GM21737 (cell line): ENCODE measurements around the gene CDK4.
"Not testable (repeated sequence)": the region's sequence is repeated elsewhere in the genome, so short reads cannot be mapped to it uniquely, and the experiment has no call there.

Experiments
- ATAC-seq: cut with Tn5 transposase; IDR thresholded peaks from one replicate; pipeline ENCODE4 v1.9.1; 2021; ENCODE audit warnings: mild to moderate bottlenecking, moderate library complexity; ENCODE audit not compliant: unreplicated experiment

CDK4 gene

DNA sequence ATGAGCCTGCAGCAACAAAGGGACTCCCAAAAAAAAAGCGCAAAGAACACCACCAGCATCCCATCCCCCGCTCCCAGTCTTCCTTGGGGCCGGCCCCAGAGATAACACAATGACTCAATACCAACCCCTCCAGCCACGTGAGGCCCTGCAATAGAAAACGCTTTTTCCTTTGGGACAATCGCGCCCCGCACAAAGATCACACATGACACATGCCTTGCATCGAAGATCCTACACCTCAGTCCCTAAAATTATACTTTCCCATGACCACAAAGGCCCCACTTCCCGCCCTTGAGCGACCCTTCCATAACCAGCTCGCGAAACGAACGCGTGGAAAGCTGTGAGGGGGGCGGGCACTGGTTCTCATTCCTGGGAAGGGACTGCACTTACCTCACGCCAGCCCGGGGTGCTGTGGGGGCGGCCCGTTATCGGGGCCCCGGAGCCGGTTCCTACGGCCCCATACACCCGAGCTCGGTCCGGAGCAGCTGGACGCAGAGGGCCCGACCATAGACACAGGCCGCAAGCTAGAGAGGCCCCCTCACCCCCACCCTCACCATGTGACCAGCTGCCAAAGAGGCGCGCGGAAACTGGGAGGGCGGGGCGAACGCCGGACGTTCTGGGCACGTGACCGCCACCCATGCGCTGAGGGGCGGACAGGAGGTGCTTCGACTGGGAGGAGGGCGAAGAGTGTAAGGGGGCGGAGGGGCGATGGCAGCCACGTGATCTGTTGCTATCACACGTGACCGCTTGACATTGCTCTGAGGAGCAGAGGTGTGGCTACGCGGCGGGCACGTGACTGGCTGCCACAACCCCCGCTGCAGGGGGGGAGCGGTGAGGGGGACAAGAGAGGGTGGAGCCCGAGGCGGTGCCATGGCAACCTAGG is at the start of gene CDK4:
CDK4 (minus strand) TSS at position 523 of the 880 bp plus-strand sequence. CDS start 593 bp downstream, outside the sequence.
- ATAC-seq = peak; percentile 61

DNA sequence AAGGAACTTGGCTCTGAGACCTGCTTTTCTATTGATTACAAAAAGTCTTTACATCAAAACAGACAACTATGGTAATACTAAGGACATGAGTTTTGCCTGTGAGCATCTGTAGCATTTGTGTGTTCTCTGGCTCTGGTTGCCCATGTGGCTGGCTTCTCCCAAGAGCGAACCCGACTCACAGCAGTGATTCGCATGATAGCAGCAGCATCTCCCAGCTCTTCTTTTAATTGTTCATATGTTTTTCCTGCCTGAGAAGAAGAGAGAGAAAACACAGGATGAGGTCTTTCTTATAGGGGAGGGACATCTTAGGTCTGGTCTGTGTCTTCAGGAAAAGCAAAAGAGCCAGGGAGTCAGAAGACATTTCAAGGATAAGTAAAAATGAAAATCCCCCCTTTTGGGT is 48.9 kb upstream of the CDK4 start:
- no peak for ATAC-seq

DNA sequence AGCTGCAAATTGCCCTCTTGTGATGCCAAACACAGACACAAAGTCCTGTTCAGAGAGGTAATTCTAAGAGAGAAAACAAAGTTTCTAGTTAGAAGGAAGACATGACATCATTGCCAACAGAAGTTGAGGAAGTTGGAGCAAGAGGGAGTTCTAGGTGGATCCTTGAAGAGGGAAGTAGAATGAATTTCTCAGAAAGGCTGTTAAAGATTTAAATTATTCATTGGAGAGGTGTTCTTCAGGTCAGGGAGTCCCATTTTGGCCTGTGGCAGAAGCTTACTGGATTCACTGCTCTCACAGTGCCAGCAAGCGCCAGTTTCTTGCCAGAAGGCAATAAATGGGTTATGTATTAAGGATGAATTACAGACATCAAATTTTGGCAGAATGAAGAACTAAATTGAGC is 45.8 kb upstream of the CDK4 start:
- ATAC-seq = no peak

DNA sequence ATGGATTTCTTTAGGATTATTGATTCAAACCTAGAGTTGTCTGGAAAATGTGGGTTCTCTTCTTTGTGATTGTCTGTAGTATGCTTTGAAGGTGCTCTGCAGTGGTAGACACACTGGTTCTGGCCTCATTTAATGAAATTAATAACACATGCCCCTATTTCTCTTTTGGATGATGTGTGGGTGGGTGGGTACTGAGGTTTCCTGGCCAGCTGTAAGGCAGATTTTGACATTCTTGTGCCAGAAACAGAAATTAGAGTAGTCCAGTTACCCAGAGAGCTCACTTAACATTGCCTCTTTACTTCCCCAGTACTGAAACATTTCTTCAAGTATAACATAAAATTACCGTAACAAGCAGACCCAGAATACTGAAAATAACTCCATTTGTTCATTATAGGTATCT is 44.9 kb upstream of the CDK4 start:
- no peak for ATAC-seq

DNA sequence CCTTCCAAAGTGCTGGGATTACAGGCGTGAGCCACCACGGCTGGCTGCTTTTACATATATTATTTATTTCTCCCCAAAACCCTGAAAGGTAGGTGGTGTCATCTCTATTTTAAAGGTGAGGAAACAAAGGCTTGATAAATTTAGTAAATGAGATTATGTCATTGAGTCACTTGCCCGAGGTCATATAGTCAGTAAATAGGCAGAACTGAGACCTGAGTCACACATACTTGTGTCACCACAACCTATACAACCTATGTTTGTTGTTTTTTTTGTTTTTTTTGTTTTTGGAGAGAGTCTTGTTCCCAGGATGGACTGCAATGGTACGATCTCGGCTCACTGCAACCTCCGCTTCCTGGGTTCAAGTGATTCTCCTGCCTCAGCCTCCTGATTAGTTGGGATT is 43.2 kb upstream of the CDK4 start:
- no peak for ATAC-seq

DNA sequence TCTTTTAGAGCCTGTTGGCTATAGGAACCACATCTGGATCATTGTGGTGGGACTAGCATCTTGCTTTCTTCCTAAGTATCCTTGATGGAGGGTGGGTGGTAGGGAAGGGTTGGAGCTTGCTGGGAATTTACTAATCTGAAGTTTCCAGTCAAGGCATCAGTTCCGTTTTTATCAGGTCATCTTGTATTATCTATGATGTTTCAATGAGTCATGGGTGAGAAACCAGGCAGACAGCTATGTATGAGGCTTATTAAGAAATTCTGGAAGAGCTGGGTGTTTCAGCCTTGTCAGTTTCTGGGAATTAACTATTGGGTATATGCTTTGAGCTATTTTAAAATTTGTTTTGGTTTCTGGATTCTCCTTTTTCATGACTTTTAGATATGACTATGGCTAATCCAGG is 41.8 kb upstream of the CDK4 start:
- ATAC-seq = no peak

DNA sequence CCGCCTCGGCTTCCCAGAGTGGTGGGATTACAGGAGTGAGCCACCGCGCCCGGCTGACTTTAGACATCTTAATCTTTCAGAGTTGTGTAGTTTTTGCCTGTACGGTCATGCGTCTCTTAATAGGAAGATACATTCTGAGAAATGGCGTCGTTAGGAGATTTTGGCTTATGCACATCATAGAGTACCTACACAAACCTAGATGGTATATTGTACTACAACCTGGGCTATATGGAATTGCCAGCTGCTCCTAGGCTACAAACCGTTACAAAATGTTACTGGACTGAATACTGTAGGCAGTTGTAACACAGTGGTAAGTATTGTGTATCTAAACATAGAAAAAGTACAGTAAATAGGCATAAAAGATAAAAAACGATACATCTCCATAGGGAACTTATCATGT is 31.8 kb upstream of the CDK4 start:
- no peak for ATAC-seq

DNA sequence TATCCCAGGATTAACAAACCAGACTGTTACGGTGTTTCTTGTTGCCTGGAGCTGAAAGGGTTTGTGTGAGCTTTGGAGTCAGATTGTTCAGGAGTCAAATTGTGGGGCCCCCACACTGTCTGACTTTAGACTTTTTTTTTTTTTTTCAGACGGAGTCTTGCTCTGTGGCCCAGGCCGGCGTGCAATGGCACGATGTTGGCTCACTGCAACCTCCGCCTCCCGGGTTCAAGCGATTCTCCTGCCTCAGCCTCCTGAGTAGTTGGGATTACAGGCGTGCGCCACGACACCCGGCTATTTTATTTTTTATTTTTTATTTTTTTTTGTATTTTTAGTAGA is 31.3 kb upstream of the CDK4 start:
- ATAC-seq = no peak

DNA sequence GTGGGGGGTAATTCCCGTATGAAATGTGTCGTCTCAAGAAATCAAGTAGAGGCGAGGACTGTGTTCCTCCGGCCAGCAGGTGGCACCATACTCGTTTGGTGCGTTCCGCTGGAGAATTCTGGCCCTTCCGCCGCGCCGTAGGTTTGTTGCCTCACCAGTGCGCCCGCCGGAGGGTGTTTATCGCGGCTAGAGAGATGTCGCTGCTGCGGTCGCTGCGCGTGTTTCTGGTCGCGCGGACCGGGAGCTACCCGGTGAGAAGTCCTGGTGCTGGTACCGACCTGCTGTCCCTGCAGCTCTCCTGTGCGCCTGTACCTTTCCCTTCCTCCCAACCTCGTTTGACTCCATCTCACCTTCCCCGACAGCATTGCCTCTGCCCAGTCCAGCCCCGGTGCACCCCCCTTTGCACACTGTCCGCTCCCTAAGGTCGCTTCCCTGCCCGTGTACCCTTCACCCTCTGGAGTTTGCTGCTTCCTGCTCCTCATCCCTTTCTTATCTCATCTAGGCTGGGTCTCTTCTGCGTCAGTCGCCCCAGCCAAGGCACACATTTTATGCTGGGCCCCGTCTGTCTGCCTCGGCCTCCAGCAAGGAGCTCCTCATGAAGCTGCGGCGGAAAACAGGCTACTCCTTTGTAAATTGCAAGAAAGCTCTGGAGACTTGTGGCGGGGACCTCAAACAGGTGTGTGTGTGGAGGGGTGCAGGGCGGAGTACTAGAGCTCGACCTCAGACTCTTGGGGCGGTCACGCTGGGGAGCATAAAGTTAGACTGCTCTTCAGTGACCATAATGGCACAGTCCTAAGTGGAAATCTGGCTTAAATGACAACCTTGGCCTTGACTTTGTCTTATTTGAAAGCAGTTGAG is 30.7 kb upstream of the CDK4 start, which contains the start of gene TSFM:
TSFM (plus strand) TSS at position 180 of the 858 bp plus-strand sequence; CDS start at position 195, 15 bp downstream.
- peak; percentile 88 for ATAC-seq

DNA sequence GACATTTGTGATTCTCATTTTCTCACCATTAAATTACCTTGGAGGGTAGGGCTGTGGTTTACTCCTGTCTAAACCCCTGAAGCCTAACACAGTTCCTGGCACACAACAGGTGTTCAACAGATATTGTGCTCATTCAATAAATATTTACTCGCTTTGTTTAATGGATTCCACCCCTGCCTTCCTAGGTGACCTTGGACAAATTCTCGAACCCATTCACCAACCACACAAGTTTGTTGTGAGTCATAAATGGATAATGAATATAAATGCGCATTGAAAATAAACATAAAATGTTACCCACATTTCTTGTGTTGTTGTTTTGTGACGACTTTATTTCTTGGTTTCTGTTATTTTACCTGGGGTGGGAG is 30.1 kb upstream of the CDK4 start:
- ATAC-seq = no peak

DNA sequence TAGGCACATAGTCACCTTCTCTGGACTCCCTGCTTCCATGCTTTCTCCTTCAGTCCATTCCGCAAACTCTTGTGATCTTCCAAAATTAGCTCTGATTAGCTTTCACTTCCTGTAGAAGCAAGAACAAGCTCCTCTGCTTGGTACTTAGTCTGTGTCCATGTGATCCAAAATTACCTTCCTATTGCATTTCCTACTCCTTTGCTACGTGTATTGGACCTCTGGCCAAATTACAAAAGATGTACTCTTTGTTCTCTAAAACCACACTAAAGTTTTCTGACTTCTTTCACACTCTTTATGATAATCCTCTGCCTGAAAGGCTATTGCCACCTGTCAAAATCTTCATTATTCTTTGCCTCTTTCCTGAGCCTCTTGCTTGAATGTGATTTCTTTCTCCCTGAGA is 29.7 kb upstream of the CDK4 start:
- ATAC-seq = no peak

DNA sequence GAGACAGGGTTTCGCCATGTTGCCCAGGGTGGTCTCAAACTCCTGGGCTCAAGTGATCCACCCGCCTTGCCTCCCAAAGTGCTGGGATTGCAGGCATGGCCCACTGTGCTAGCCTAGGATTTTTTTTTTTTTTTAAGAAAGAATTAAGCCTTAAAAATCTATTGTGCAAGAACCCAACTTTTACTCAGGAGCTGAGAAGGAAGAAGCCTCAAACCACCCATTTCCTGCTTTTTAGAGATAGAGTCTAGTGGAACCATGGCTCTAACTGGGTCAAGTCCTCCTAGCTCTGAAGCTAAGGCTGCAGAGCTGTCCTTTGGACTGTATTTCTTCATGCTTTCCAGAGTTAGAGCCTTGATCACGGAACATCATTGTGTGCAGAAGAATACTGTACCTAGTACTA is 29.1 kb upstream of the CDK4 start:
- ATAC-seq = no peak

DNA sequence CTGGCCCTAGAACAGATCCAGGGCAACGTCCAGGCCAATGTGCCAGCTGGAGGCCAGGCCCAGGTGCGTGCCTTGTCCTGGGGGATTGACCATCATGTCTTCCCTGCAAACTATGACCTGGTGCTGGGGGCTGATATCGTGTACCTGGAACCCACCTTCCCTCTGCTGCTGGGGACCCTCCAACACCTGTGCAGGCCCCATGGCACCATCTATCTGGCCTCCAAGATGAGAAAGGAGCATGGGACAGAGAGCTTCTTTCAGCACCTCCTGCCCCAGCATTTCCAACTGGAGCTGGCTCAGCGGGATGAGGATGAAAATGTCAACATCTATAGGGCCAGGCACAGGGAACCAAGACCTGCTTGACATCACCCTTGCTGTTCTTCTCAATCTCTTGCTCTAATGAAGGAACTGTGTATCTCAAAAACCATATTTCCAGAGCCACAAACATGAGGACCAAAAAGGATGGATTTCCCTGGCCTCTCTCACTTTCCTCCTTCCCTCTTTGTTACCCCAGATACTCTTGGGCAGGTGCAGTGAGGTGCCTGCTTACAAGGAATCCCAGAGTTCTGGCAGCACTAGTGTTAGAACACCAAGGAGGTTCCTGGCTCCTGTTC is 28.3 kb upstream of the CDK4 start:
- ATAC-seq = no peak

DNA sequence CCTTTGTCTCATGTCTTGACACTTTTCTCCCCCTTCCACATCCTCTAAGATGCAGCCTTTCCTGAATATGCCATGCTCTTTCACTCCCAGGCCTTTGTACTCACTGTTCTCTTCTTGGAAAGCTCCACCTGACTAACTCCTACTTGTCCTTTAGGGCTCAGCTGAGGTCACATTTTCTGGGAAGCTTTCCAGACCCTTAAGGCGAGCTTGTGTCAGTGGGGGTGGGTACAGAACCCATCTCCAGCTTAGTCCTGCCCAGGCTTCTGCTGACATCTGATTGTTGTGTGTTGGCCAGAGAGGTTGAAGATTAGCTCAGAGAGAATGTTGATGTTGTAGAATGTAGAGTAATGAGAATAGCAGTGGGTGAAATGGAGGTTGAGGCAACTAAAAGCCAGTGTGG is 27.6 kb upstream of the CDK4 start:
- no peak for ATAC-seq

DNA sequence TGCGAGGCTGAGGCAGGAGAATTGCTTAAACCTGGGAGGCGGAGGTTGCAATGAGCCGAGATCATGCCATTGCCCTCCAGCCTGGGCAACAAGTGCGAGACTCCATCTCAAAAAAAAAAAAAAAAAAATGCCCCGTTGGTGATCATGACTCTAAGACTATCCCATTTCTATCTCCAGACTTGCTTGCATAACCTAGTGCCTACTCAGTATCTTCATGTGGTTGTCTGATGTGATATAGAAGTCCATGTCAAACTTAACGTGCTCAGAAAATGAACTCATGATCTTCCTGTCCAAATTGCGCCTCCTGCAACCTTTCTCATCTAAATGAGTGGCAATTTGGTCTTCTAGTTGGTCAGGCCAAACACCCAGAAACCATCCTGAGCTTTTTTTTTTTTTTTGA is 25.8 kb upstream of the CDK4 start:
- ATAC-seq = no peak

DNA sequence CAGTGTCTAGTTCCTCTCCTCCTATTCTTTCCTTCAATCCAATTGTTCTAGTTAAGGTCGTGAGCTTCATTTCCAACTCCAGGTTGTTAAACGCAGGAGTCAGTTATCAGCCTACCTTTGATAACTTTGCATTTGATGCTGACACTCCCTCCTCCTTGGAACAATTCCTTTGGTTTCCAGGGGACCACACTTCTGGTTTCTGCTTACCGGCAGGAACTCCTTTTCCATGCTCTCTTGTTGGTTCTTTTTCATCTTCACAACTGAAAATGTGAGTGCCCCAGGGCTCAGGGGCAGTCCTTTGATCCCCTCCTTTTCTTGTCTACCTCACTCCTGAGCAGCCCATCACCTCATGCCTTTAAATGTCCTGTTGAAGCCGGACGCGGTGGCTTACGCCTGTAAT is 25.3 kb upstream of the CDK4 start:
- ATAC-seq = no peak

DNA sequence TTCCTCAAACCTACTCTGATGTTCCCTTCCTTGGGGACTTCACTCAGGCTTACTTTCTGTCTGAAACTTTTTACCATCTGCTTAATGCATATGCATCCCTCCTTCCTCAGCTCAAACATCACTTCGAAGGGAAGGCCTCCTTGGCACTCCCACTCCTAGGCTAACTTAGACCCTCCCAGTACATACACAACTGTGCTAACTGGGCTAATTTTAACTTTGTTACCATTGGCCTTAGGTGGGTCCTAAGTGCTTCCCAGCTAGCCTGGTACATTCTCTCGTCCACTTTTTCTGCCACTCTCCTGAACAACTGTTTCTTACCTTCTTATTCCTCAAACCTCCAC is 24.1 kb upstream of the CDK4 start:
- no peak for ATAC-seq

DNA sequence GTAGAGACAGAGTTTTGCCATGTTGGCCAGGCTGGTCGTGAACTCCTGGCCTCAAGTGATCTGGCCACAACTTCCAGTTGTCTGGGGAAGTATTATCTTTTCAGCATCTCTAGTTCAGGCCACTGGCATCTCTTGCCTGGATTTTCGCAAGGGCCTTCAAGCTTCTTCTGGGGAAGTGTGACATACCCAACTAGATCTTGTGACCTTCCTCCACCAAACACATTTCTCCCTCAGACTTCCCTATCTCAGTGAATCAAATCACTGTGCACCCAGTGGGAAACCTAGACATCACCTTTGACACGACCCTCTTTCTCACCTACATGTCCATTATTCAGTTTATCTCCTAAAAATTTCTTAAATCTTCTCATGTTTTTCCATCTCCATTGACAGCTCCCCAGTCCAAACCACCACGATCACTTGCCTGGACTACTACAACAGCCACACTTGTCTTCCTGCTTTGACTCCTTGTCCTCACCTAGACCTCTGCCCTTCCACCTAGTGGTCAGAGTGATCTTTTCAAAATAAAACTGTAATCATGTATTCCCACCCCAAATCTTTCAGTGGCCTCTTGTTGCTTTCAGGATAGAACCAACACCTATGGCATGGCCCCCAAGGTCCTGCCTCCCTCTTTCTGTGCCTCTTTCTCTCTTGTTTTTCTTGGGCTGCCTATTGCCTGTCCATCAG is 23.6 kb upstream of the CDK4 start:
- no peak for ATAC-seq

DNA sequence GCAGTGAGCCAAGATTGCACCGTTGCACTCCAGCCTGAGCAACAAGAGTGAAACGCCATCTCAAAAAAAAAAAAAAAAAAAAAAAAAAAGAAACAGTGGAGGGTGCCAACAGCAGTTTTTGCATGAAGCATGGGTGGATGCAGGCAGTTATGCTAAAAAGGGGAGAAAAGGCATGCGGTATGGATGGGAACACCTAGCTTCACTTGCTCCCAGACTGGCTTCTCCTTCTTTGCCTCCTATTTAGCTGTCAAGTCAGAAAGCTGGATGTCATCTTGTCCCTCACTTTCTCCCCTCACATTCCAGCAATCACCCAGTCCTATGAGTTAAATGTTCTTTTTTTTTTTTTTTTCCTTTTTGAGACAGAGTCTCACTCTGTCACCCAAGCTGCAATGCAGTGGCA is 22.9 kb upstream of the CDK4 start:
- no peak for ATAC-seq

DNA sequence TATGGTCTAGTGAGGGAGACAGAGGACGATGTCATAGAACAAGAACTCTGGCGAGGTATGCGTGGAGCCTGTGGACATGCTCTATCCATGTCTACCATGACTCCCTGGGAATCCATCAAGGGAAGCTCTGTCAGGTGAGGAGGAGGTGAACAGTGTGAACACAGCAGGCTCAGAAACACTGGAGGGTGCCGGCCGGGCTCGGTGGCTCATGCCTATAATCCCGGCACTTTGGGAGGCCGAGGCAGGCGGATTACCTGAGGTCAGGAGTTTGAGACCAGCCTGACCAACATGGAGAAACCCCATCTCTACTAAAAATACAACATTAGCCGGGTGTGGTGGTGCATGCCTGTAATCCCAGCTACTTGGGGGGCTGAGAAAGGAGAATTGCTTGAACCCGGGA is 22.5 kb upstream of the CDK4 start:
- ATAC-seq = not testable (repeated sequence)
